Body of pancreas (tissue), 4 donors: ENCODE results near the gene EXOC2. TPM values are rescaled to one million over a fixed set of nuclear protein-coding genes. Genes with fewer than 3 reads are reported as not detected.

Experiments
- ATAC-seq: fragments of 150-250 bp; one replicate; pipeline ENCODE4 v1.9.1; 2016
- DNase-seq, 4 donors: peaks; one replicate each; pipeline ENCODE4 v3.0.0-alpha.2; 2019
- H3K27ac ChIP-seq, 4 donors: fragments of 200-600 bp; sonication (generic); 1 replicate in 3 of 4; 2 replicates in 1 of 4; pipeline versions ENCODE4 v1.5.1 to v1.6.1; 2016 to 2019; ENCODE audit warnings: mild to moderate bottlenecking in 1 of 4, mixed read lengths in 1 of 4, moderate library complexity in 1 of 4
- H3K27me3 ChIP-seq, 2 donors: fragments of 200-600 bp; sonication (generic); one replicate each; pipeline ENCODE4 v1.6.0; 2016; ENCODE audit warnings: mild to moderate bottlenecking in 1 of 2
- H3K36me3 ChIP-seq, 2 donors: fragments of 200-600 bp; sonication (generic); replicated peaks in 1 of 2; 2 replicates each; pipeline ENCODE4 v1.5.1; 2016; ENCODE audit warnings: low read depth in 2 of 2; ENCODE audit not compliant: insufficient read depth in 1 of 2
- H3K4me1 ChIP-seq: fragments of 200-600 bp; sonication (generic); one replicate; pipeline ENCODE4 v1.6.0; 2016
- H3K4me3 ChIP-seq, 2 donors: fragments of 200-600 bp; sonication (generic); 1 replicate in 1 of 2; 2 replicates in 1 of 2; pipeline ENCODE4 v1.5.1; 2016 to 2019
- H3K9me3 ChIP-seq, 3 donors: fragments of 200-600 bp; sonication (generic); 1 replicate in 2 of 3; 2 replicates in 1 of 3; pipeline ENCODE4 v1.5.1; 2016
- CTCF ChIP-seq, 7 experiments: fragments of 450-650 bp in 4 of 7; fragments of 200-600 bp in 3 of 7; sonication (generic) in 3 of 7; IDR thresholded peaks; one replicate each; pipeline ENCODE4 v1.5.1; 2016 to 2019; ENCODE audit warnings: antibody characterized with exemption in 7 of 7
- POLR2A ChIP-seq, 3 donors: fragments of 450-650 bp; IDR thresholded peaks; one replicate each; pipeline ENCODE4 v1.6.1; 2016; ENCODE audit warnings: antibody characterized with exemption in 3 of 3, mild to moderate bottlenecking in 2 of 3
- WGBS, 2 donors: methylation state at CpG; one replicate each; pipeline ENCODE4 v1.1.5; 2017; 5-methylcytosine and 5-hydroxymethylcytosine counted together
- intact Hi-C: fragments of 100-400 bp; cut with DNase I; formaldehyde crosslinking; loops from one replicate; pipeline ENCODE4 v1.15.1; 2023
- total RNA-seq, 2 donors: library from RNA; depleted of rRNA; stranded (reverse); fragments of >200 nt; gene quantifications; one replicate each; pipeline ENCODE4 v1.1.0, GENCODE V29; 2016

The EXOC2 gene
- total RNA-seq, 2 donors from 2014 or later = 10.5 to 10.6 TPM

- H3K27ac ChIP-seq = no peak overlapping the region
- H3K9me3 ChIP-seq = no peaks in the 10 kb centered on the region
- 87 to 90% methylated on average over 25 to 49 of the region's 62 CpGs for WGBS, 2 donors
- no peak for TF ChIP-seq POLR2A (IDR thresholded peaks at IDR 0.05)
- no peak for TF ChIP-seq CTCF (IDR thresholded peaks at IDR 0.05)
- H3K27me3 ChIP-seq = no peaks in the 10 kb centered on the region
- H3K4me1 ChIP-seq = no peaks in the 10 kb centered on the region
- H3K36me3 ChIP-seq = no peaks in the 10 kb centered on the region
- ATAC-seq (no peak), DNase-seq (no peak)
- H3K4me3 ChIP-seq = no peak overlapping the region
- intact Hi-C loops = no loop called here
These were observed 243.2 kb downstream of the EXOC2 start for GRCh38 chr6:449486-450419.

GRCh38 chr6:449057-449430 lies 243.9 kb downstream of the EXOC2 start:
- Histone ChIP-seq H3K27ac (no peak overlapping the region), H3K9me3 (no peaks in the 10 kb centered on the region), H3K4me1 (no peaks in the 10 kb centered on the region), H3K36me3 (no peaks in the 10 kb centered on the region), H3K4me3 (no peak overlapping the region), H3K27me3 (no peaks in the 10 kb centered on the region)
- TF ChIP-seq POLR2A (IDR thresholded peaks at IDR 0.05) (no peak), CTCF (IDR thresholded peaks at IDR 0.05) (no peak)
- 68 to 80% methylated on average over 5 to 10 of the region's 12 CpGs for WGBS, 2 donors
- DNase-seq (no peak), ATAC-seq (no peak)
- intact Hi-C loops = no loop called here

GRCh38 chr6:448296-449056 lies 244.5 kb downstream of the EXOC2 start:
- intact Hi-C loops = no loop called here
- Histone ChIP-seq H3K27me3 (no peaks in the 10 kb centered on the region), H3K4me1 (no peaks in the 10 kb centered on the region), H3K9me3 (no peaks in the 10 kb centered on the region), H3K27ac (no peak overlapping the region), H3K36me3 (no peaks in the 10 kb centered on the region), H3K4me3 (no peak overlapping the region)
- DNase-seq (no peak), ATAC-seq (no peak)
- TF ChIP-seq CTCF (IDR thresholded peaks at IDR 0.05) = no peak
- TF ChIP-seq POLR2A (IDR thresholded peaks at IDR 0.05) = no peak
- WGBS, 2 donors = 76 to 80% methylated on average over 16 to 19 of the region's 19 CpGs

- no peaks in the 10 kb centered on the region for H3K4me1 ChIP-seq
- TF ChIP-seq CTCF (IDR thresholded peaks at IDR 0.05) = no peak
- TF ChIP-seq POLR2A (IDR thresholded peaks at IDR 0.05) = no peak
- no peak for DNase-seq
- H3K27ac ChIP-seq = no peak overlapping the region
- no peaks in the 10 kb centered on the region for H3K27me3 ChIP-seq
- intact Hi-C loops = no loop called here
- H3K4me3 ChIP-seq = no peak overlapping the region
- H3K9me3 ChIP-seq = no peaks in the 10 kb centered on the region
- H3K36me3 ChIP-seq = no peaks in the 10 kb centered on the region
- ATAC-seq = no peak
- WGBS, 2 donors = 68 to 69% methylated on average over 27 to 29 of the region's 29 CpGs
These were observed 245.4 kb downstream of the EXOC2 start for GRCh38 chr6:447381-448165.
